BLaER1 (cell line): ENCODE measurements around the gene SURF1.
"Not testable (repeated sequence)": the region's sequence is repeated elsewhere in the genome, so short reads cannot be mapped to it uniquely, and the experiment has no call there.

Experiments
- H3K27ac ChIP-seq: shearing (Covaris generic); formaldehyde crosslinking; 2 replicates; pipeline ENCODE4 v1.8.1; 2022
- H3K27me3 ChIP-seq: shearing (Covaris generic); formaldehyde crosslinking; 2 replicates; pipeline ENCODE4 v1.8.1; 2022
- H3K36me3 ChIP-seq: shearing (Covaris generic); formaldehyde crosslinking; 2 replicates; pipeline ENCODE4 v1.8.1; 2022
- H3K4me1 ChIP-seq: shearing (Covaris generic); formaldehyde crosslinking; 2 replicates; pipeline ENCODE4 v1.8.1; 2022
- H3K4me2 ChIP-seq: shearing (Covaris generic); formaldehyde crosslinking; 2 replicates; pipeline ENCODE4 v1.8.1; 2022
- H3K4me3 ChIP-seq: shearing (Covaris generic); formaldehyde crosslinking; 2 replicates; pipeline ENCODE4 v1.8.1; 2022
- H3K9ac ChIP-seq: shearing (Covaris generic); formaldehyde crosslinking; 2 replicates; pipeline ENCODE4 v1.8.1; 2022
- H3K9me3 ChIP-seq: shearing (Covaris generic); formaldehyde crosslinking; 2 replicates; pipeline ENCODE4 v1.8.1; 2022
- H4K20me1 ChIP-seq: shearing (Covaris generic); formaldehyde crosslinking; 2 replicates; pipeline ENCODE4 v1.8.1; 2022
- Cebpa-rat ChIP-seq: shearing (Covaris generic); IDR thresholded peaks from 2 replicates; pipeline ENCODE4 v1.8.1; 2022

SURF1 gene

DNA sequence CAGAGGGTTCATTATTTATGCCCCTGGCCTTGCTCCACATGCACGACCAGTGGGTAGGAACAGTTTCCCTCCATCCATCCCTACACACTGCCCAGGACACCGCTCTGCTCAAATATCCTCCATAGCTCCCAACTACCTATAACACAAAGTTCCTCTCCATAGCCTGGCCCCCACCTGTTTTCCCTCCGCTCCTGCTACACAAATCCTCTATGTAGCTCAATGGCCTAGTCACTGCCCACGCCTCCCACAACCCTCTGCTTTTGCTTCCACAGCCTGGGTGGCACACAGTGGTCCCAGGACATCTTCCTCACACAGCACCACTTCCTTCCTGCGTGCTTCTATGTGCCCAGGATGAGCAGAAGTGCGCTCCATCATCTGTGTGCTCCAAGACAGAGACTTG, 41.1 kb upstream of the SURF1 start:
- no peak overlapping the region for H3K4me2 ChIP-seq
- H3K27ac ChIP-seq: no peak overlapping the region
- H3K9me3 ChIP-seq: no peaks in the 10 kb centered on the region
- no peak overlapping the region for H3K9ac ChIP-seq
- H3K27me3 ChIP-seq: no peaks in the 10 kb centered on the region
- H4K20me1 ChIP-seq: peaks cover 11% of the 10 kb centered on the region; the same call in 1 of the 2 replicates
- H3K4me3 ChIP-seq: no peak overlapping the region
- H3K4me1 ChIP-seq: peaks cover 17% of the 10 kb centered on the region; the same call in 1 of the 2 replicates
- H3K36me3 ChIP-seq: peaks cover 22% of the 10 kb centered on the region
- TF ChIP-seq Cebpa-rat: no peak

DNA sequence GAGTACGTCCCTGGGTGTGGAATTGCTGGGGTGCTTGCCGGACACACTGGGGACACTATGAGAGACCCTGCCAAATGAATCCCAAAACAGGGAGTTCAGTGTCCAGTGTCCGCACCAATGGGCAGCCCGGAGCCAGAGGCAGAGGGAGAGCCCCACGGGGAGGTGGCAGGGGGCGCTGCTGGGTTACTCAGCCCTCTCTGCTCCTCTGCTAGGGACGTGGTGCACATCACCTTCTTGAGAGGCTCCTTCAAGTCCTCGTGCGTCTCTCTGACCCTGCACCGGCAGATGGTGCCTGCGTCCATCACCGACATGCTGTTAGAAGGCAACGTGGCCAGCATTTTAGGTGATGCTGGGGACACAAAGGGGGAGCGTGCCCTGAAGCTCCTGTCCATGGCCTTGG, 40.7 kb upstream of the SURF1 start:
- Histone ChIP-seq H3K4me3 (no peak overlapping the region), H3K4me2 (no peak overlapping the region), H3K27ac (no peak overlapping the region), H3K4me1 (peaks cover 17% of the 10 kb centered on the region; the same call in 1 of the 2 replicates), H3K36me3 (peaks cover 18% of the 10 kb centered on the region), H3K9ac (no peak overlapping the region), H3K9me3 (no peaks in the 10 kb centered on the region; the same call in 1 of the 2 replicates), H3K27me3 (no peaks in the 10 kb centered on the region), H4K20me1 (0 out of 2 replicates have a peak, but pooled peaks cover 7% of the 10 kb centered on the region)
- no peak for TF ChIP-seq Cebpa-rat

DNA sequence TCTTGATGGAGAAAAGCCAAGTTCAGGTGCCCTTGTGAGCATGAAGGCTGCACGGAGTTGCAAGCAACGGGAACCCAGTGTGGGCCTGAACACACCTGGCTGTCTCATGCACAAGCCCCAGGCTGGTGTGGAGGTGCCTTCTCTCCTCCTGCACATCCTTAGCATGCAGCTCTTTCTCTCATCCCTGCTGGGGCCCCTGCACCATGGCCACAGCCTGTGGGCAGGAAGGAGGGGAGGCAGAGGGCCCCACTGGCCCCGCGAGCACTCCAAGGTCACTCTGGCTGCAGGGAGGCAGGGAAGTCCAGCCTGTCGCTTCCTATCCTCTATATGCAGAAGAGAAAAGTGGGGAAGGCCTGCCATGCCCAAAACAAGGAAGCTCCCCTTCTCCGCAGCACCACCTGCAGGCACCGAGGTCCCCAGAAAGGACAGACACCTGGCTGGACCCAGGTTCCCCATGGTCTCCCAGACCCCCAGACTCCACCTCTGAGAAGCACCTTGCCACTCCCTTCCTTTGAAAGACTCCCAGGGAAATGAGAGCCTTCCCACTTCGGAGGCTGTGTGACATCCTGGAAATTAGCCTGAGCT, 38.5 kb upstream of the SURF1 start:
- H4K20me1 ChIP-seq: no peaks in the 10 kb centered on the region

DNA sequence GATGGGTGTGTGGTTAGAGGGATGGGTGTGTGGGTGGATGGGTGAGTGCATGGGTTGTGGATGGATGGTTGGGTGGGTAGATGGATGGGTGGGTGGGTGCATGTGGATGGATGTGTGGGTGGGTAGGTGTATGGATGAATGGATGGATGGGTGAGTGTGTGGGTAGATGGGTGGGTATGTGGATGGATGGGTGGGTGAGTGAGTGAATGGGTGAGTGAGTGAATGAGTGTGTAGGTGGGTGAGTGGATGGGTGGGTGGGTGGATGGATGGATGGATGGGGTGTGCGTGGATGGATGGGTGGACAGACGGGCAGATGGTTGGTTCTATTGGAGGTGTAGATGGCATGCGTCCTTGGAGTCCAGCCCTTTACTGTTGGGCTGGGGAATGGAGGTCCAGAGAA, 37.1 kb upstream of the SURF1 start:
- Histone ChIP-seq H3K4me3 (no peak overlapping the region), H3K4me1 (peaks cover 17% of the 10 kb centered on the region; the same call in 1 of the 2 replicates), H3K27me3 (no peaks in the 10 kb centered on the region), H3K4me2 (no peak overlapping the region), H4K20me1 (no peaks in the 10 kb centered on the region), H3K27ac (no peak overlapping the region), H3K9me3 (peaks cover 5% of the 10 kb centered on the region; the same call in 1 of the 2 replicates), H3K36me3 (no peaks in the 10 kb centered on the region), H3K9ac (no peak overlapping the region)
- no peak for TF ChIP-seq Cebpa-rat

More for the DNA sequence above, 38.5 kb upstream of the SURF1 start:
- H3K4me2 ChIP-seq: no peak overlapping the region
- no peak overlapping the region for H3K9ac ChIP-seq
- peaks cover 17% of the 10 kb centered on the region; the same call in 1 of the 2 replicates for H3K4me1 ChIP-seq
- no peak overlapping the region for H3K27ac ChIP-seq
- H3K27me3 ChIP-seq: no peaks in the 10 kb centered on the region
- peaks cover 5% of the 10 kb centered on the region; the same call in 1 of the 2 replicates for H3K9me3 ChIP-seq
- no peak for TF ChIP-seq Cebpa-rat
- no peaks in the 10 kb centered on the region; the same call in 1 of the 2 replicates for H3K36me3 ChIP-seq
- no peak overlapping the region for H3K4me3 ChIP-seq

GRCh38 chr9:133392308-133392707, 36.0 kb upstream of the SURF1 start:
- H3K36me3 ChIP-seq, H3K9me3 ChIP-seq, H3K4me2 ChIP-seq, H3K27me3 ChIP-seq, H4K20me1 ChIP-seq, H3K9ac ChIP-seq, H3K4me3 ChIP-seq, H3K27ac ChIP-seq: not testable (repeated sequence)
- peaks cover 11% of the 10 kb centered on the region; the same call in 1 of the 2 replicates for H3K4me1 ChIP-seq

DNA sequence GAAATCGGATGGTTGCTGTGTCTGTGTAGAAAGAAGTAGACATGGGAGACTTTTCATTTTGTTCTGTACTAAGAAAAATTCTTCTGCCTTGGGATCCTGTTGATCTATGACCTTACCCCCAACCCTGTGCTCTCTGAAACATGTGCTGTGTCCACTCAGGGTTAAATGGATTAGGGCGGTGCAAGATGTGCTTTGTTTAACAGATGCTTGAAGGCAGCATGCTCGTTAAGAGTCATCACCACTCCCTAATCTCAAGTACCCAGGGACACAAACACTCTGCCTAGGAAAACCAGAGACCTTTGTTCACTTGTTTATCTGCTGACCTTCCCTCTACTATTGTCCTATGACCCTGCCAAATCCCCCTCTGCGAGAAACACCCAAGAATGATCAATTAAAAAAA, 35.2 kb upstream of the SURF1 start:
- H3K9me3 ChIP-seq, H3K4me3 ChIP-seq, H3K27ac ChIP-seq, H3K27me3 ChIP-seq, H3K4me2 ChIP-seq, H3K4me1 ChIP-seq, H4K20me1 ChIP-seq, H3K9ac ChIP-seq, H3K36me3 ChIP-seq: not testable (repeated sequence)

DNA sequence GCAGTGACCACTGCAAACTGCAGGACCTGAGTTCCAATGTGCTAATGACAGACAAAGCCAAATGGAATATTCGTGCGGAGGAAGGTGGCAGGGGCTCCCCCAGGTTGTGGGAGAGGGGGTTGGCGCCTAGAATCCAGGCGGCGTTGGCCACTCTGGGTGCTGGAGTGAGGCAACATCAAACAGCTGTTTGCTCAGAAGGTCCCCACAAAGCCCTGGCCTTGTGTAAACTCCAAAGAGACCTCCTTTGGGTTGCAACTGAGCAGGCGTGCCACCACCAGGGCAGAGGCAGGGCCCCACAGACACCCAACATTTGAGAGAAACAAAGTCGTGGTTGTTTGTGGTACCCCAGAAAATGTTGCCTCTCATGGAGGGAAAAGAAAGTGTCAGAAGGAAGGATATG, 34.4 kb upstream of the SURF1 start:
- H3K27me3 ChIP-seq: no peaks in the 10 kb centered on the region
- H3K9ac ChIP-seq: no peak overlapping the region
- H3K27ac ChIP-seq: no peak overlapping the region

GRCh38 chr9:133389562-133389961, 33.3 kb upstream of the SURF1 start:
- Histone ChIP-seq H3K9me3 (peaks cover 5% of the 10 kb centered on the region; the same call in 1 of the 2 replicates), H4K20me1 (no peaks in the 10 kb centered on the region), H3K4me3 (no peak overlapping the region), H3K9ac (no peak overlapping the region), H3K4me2 (no peak overlapping the region), H3K27me3 (no peaks in the 10 kb centered on the region), H3K27ac (no peak overlapping the region), H3K36me3 (no peaks in the 10 kb centered on the region), H3K4me1 (no peaks in the 10 kb centered on the region)
- TF ChIP-seq Cebpa-rat: no peak

More for the DNA sequence above, 34.4 kb upstream of the SURF1 start:
- Histone ChIP-seq H3K4me3 (no peak overlapping the region), H3K9me3 (peaks cover 5% of the 10 kb centered on the region; the same call in 1 of the 2 replicates), H4K20me1 (no peaks in the 10 kb centered on the region), H3K4me2 (no peak overlapping the region), H3K4me1 (no peaks in the 10 kb centered on the region), H3K36me3 (no peaks in the 10 kb centered on the region)
- no peak for TF ChIP-seq Cebpa-rat

GRCh38 chr9:133389025-133389557, 32.8 kb upstream of the SURF1 start:
- H3K36me3 ChIP-seq: no peaks in the 10 kb centered on the region
- no peaks in the 10 kb centered on the region for H4K20me1 ChIP-seq
- peaks cover 5% of the 10 kb centered on the region; the same call in 1 of the 2 replicates for H3K9me3 ChIP-seq
- H3K4me2 ChIP-seq: no peak overlapping the region
- H3K27me3 ChIP-seq: no peaks in the 10 kb centered on the region
- no peaks in the 10 kb centered on the region for H3K4me1 ChIP-seq
- H3K9ac ChIP-seq: no peak overlapping the region
- TF ChIP-seq Cebpa-rat: no peak
- no peak overlapping the region for H3K27ac ChIP-seq
- no peak overlapping the region for H3K4me3 ChIP-seq

GRCh38 chr9:133387680-133388079, 31.4 kb upstream of the SURF1 start:
- H3K4me1 ChIP-seq: no peaks in the 10 kb centered on the region
- TF ChIP-seq Cebpa-rat: no peak
- H4K20me1 ChIP-seq: no peaks in the 10 kb centered on the region
- no peak overlapping the region for H3K4me3 ChIP-seq
- H3K36me3 ChIP-seq: no peaks in the 10 kb centered on the region
- peaks cover 5% of the 10 kb centered on the region; the same call in 1 of the 2 replicates for H3K9me3 ChIP-seq
- H3K27me3 ChIP-seq: no peaks in the 10 kb centered on the region
- no peak overlapping the region for H3K4me2 ChIP-seq
- H3K27ac ChIP-seq: no peak overlapping the region
- H3K9ac ChIP-seq: no peak overlapping the region
